SU-DHL-6 (cell line): ENCODE measurements around the gene CAGE1.

Source experiments
- EZH2phosphoT487 ChIP-seq: fragments of 200-600 bp; sonication (generic), shearing (Covaris generic); conservative IDR thresholded peaks from 2 replicates; pipeline ENCODE4 v1.6.1; 2018; ENCODE audit warnings: mild to moderate bottlenecking, antibody characterized with exemption, low read length, moderate library complexity, mixed read lengths
- TF ChIP-seq, protein P1 (sequence below): fragments of 200-600 bp; sonication (generic); IDR thresholded peaks from one replicate; pipeline ENCODE4 v1.5.1; 2017; ENCODE audit warnings: antibody characterized with exemption, mild to moderate bottlenecking, low read length, moderate library complexity; ENCODE audit not compliant: insufficient read depth, poor library complexity, severe bottlenecking

DNA sequence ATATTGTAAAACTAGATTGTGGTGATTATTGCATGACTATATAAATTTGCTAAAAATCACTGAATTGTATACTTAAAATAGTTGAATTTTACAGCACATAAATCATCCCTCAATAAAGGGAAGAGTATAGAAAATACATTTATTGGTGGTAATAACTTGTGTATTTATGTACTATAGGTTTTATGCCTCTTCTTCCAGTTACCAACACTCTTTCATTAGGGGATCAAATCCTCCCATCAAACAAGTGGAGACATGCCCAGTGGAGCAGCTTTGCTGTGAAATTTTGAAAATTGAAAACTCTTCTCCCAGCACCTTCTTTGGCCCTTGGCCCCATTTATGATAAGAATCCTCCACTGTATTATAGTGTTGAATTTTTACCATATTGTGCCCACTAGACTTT lies 66.5 kb downstream of the CAGE1 start:
- TF ChIP-seq, protein P1, sequence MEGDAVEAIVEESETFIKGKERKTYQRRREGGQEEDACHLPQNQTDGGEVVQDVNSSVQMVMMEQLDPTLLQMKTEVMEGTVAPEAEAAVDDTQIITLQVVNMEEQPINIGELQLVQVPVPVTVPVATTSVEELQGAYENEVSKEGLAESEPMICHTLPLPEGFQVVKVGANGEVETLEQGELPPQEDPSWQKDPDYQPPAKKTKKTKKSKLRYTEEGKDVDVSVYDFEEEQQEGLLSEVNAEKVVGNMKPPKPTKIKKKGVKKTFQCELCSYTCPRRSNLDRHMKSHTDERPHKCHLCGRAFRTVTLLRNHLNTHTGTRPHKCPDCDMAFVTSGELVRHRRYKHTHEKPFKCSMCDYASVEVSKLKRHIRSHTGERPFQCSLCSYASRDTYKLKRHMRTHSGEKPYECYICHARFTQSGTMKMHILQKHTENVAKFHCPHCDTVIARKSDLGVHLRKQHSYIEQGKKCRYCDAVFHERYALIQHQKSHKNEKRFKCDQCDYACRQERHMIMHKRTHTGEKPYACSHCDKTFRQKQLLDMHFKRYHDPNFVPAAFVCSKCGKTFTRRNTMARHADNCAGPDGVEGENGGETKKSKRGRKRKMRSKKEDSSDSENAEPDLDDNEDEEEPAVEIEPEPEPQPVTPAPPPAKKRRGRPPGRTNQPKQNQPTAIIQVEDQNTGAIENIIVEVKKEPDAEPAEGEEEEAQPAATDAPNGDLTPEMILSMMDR: no peak
- no peak for TF ChIP-seq EZH2phosphoT487
